Aorta (tissue), 5 donors: ENCODE data around the gene LIMCH1. TPM values are rescaled to one million over a fixed set of nuclear protein-coding genes. Genes with fewer than 3 reads are reported as not detected.

Experiments used
- ATAC-seq: fragments of 200-7000 bp; cut with Tn5 transposase; one replicate; pipeline ENCODE4 v1.9.1; 2022; ENCODE audit warnings: moderate library complexity; ENCODE audit not compliant: low FRiP score
- DNase-seq, 2 donors: peaks; one replicate each; pipeline ENCODE4 v3.0.0-alpha.2; 2020
- H3K27ac ChIP-seq, 2 donors: one replicate each; pipeline ENCODE4 v1.5.1; 2013; ENCODE audit warnings: low read length in 2 of 2, mild to moderate bottlenecking in 2 of 2, moderate library complexity in 2 of 2, control low read depth in 1 of 2, inconsistent platforms in 1 of 2, low read depth in 1 of 2
- H3K27me3 ChIP-seq, 2 donors: one replicate each; pipeline ENCODE4 v1.6.1; 2013; ENCODE audit warnings: control low read depth in 1 of 2, low read length in 1 of 2, mild to moderate bottlenecking in 1 of 2, moderate library complexity in 1 of 2; ENCODE audit not compliant: insufficient read depth in 2 of 2, control insufficient read depth in 1 of 2
- H3K36me3 ChIP-seq, 2 donors: one replicate each; pipeline ENCODE4 v1.6.1; 2013; ENCODE audit warnings: control low read depth in 1 of 2, low read length in 1 of 2, mild to moderate bottlenecking in 1 of 2; ENCODE audit not compliant: insufficient read depth in 2 of 2, control insufficient read depth in 1 of 2
- H3K4me1 ChIP-seq, 2 donors: one replicate each; pipeline ENCODE4 v1.6.1; 2013; ENCODE audit warnings: low read length in 2 of 2, control low read depth in 1 of 2, mild to moderate bottlenecking in 1 of 2, moderate library complexity in 1 of 2; ENCODE audit not compliant: insufficient read depth in 2 of 2, control insufficient read depth in 1 of 2
- H3K4me3 ChIP-seq, 2 donors: one replicate each; pipeline ENCODE4 v1.5.1; 2013; ENCODE audit warnings: low read length in 2 of 2, control low read depth in 1 of 2, mild to moderate bottlenecking in 1 of 2
- H3K9me3 ChIP-seq: one replicate; pipeline ENCODE4 v1.6.1; 2013; ENCODE audit warnings: mild to moderate bottlenecking, low read length; ENCODE audit not compliant: control insufficient read depth
- WGBS, 2 donors: extraction: QIAGEN DNeasy Blood & Tissue Kit; methylation state at CpG; one replicate each; pipeline ENCODE4 v1.1.7; 2013; 5-methylcytosine and 5-hydroxymethylcytosine counted together
- intact Hi-C, 2 donors: fragments of 100-400 bp; cut with DNase I; formaldehyde crosslinking; loops; one replicate each; pipeline versions ENCODE4 v1.14.2 to v1.15.0; 2022
- polyA plus RNA-seq, 2 donors: library from polyadenylated mRNA; stranded (reverse); fragments of 200-250 nt; gene quantifications; one replicate each; pipeline ENCODE4 v1.2.3, GENCODE V29; 2013
- total RNA-seq, 2 donors: library from RNA; stranded (reverse); fragmentation: NEBNext Ultra II Directional; extraction: Animal tissue kit (Norgen Biotek cat#: 25700); gene quantifications; one replicate each; pipeline ENCODE4 v1.2.1, GENCODE V29; 2021
- donor health status: healthy with polysubstance abuse.
- donor health status: Bipolar disorder and iron deficiency.
- donor health status: DM: no; HTN: no; CAD: no.
- donor health status: DM: no; HTN: no; CAD: no.
- donor health status: DM: yes; HTN: yes; CAD: no.

Gene LIMCH1
- total and polyA plus RNA-seq, 4 donors, result 31.7 to 191 (median 109) TPM

GRCh38 chr4:41655177-41655576 lies 117.2 kb downstream of the LIMCH1 start:
- H3K9me3 ChIP-seq, result no peaks in the 10 kb centered on the region
- intact Hi-C loops, result loop anchor here in 1 of 2 donors (5.0 kb wide), 1 partner anchor 313 kb away; no protein-coding TSS in a partner anchor
- peaks cover 0 to 2% of the 10 kb centered on the region in 2 donors for H3K4me1 ChIP-seq
- peaks cover 5% of the 10 kb centered on the region in 2 donors for H3K36me3 ChIP-seq
- H3K4me3 ChIP-seq, result no peak overlapping the region
- DNase-seq, result no peak
- no peak for ATAC-seq
- H3K27ac ChIP-seq, result no peak overlapping the region
- no peaks in the 10 kb centered on the region for H3K27me3 ChIP-seq
- 55 to 63% methylated on average over 3 of the region's 3 CpGs for WGBS, 2 donors

- no peak overlapping the region for H3K4me3 ChIP-seq
- H3K9me3 ChIP-seq, result no peaks in the 10 kb centered on the region
- no peak overlapping the region for H3K27ac ChIP-seq
- peaks cover 0 to 2% of the 10 kb centered on the region in 2 donors for H3K4me1 ChIP-seq
- peaks cover 2 to 5% of the 10 kb centered on the region in 2 donors for H3K36me3 ChIP-seq
- DNase-seq (no peak), ATAC-seq (no peak)
- intact Hi-C loops, result loop anchor here in 1 of 2 donors (5.0 kb wide), 1 partner anchor 314 kb away; no protein-coding TSS in a partner anchor
- no peaks in the 10 kb centered on the region for H3K27me3 ChIP-seq
- WGBS, 2 donors, result 30 to 31% methylated on average over 3 of the region's 3 CpGs
Measured at GRCh38 chr4:41656106-41656505, 118.1 kb downstream of the LIMCH1 start.

DNA sequence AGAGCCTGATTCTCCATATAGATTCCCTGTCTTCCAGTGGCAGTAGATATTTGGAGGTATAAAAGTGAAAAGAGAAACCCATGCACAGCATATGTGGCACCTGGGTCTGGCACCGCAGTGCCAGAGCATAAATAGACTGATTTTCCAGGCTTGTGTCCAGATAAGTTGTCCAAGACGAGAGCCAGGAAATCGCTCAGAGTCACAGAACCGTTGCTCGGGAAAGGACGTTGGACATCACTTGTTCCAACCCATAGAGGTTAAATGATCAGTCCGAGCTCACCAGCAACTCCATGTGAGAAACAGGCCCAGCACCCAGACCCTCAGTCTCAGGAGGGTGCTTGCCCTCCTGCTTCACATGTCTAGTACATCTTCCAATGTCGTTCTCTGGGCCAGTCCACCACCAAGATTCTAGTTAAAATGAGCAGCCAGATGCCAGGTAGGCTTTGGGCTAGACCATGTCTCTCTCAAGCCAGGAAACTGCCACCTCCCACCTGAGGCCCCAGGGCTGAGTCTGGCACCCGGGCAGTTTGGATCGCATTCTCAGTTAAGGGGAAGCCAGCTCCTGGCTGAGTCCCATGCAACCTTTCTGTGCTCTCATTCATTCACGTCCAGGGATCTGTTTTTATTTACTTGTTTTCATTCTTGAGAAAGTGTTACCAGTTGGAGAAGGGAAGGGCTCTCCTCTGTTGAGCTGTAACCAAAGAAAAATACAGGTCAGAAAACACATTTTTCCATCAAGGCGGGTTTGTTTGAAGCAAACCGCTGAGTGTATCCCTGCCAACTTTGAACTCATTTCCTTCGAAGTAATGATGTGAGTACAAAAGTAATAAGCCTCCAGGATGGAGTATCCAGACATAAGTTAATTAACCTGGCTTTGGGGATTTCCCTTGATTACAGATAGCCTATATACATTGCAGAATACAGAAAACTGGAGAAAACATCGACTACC lies 118.9 kb downstream of the LIMCH1 start:
- Histone ChIP-seq H3K9me3 (no peaks in the 10 kb centered on the region), H3K4me1 (peaks cover 0 to 2% of the 10 kb centered on the region in 2 donors), H3K27me3 (no peaks in the 10 kb centered on the region), H3K36me3 (peaks cover 2 to 5% of the 10 kb centered on the region in 2 donors), H3K27ac (peak overlapping the region; percentile 73 to 76), H3K4me3 (no peak overlapping the region)
- intact Hi-C loops, result loop anchor here in 1 of 2 donors (5.0 kb wide), 1 partner anchor 315 kb away; no protein-coding TSS in a partner anchor
- ATAC-seq (peak; percentile 59), DNase-seq (no peak)
- 21% methylated on average over 15 of the region's 15 CpGs for WGBS, 2 donors

GRCh38 chr4:41657561-41657960 lies 119.6 kb downstream of the LIMCH1 start:
- intact Hi-C loops, result loop anchor here in 1 of 2 donors (5.0 kb wide), 1 partner anchor 315 kb away; no protein-coding TSS in a partner anchor
- no peak for DNase-seq
- H3K27me3 ChIP-seq, result no peaks in the 10 kb centered on the region
- ATAC-seq, result no peak
- H3K4me1 ChIP-seq, result peaks cover 0 to 2% of the 10 kb centered on the region in 2 donors
- no peak overlapping the region for H3K4me3 ChIP-seq
- H3K9me3 ChIP-seq, result no peaks in the 10 kb centered on the region
- H3K36me3 ChIP-seq, result peaks cover 2 to 5% of the 10 kb centered on the region in 2 donors
- H3K27ac ChIP-seq, result no peak overlapping the region
- WGBS, 2 donors, result 63 to 69% methylated on average over 4 of the region's 4 CpGs

- WGBS, 2 donors, result 44 to 65% methylated on average over 4 of the region's 4 CpGs
- Histone ChIP-seq H3K9me3 (no peaks in the 10 kb centered on the region), H3K27ac (no peak overlapping the region), H3K27me3 (no peaks in the 10 kb centered on the region), H3K4me1 (peaks cover 0 to 2% of the 10 kb centered on the region in 2 donors), H3K4me3 (no peak overlapping the region), H3K36me3 (peaks cover 2 to 8% of the 10 kb centered on the region in 2 donors)
- ATAC-seq, result no peak
- DNase-seq, result no peak
- intact Hi-C loops, result loop anchor here in 1 of 2 donors (5.0 kb wide), 1 partner anchor 316 kb away; no protein-coding TSS in a partner anchor
Measured at GRCh38 chr4:41658163-41658562, 120.2 kb downstream of the LIMCH1 start.

DNA sequence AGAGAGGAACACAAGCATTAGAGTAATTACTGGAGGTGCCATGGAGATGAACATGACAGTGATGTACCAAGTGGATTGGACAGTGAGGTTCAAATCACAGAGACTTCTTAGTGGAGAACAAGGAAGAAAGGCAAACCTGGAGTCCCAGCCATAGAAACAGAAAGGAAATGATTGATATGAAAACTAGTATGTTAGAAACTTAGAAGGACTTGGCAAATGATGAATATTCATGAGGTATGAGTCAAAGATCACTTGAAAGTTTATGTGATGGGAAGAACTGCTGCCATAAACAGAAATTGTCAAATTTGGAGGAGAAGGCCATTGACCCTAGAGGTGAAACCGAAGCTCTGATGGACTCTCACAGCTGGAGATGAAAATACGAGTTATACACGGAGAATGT lies 122.4 kb downstream of the LIMCH1 start:
- intact Hi-C loops, result loop anchor here in 1 of 2 donors (5.0 kb wide), 1 partner anchor 378 kb away; no protein-coding TSS in a partner anchor
- no peak for DNase-seq
- Histone ChIP-seq H3K27me3 (no peaks in the 10 kb centered on the region), H3K36me3 (peaks cover 2 to 5% of the 10 kb centered on the region in 2 donors), H3K4me3 (no peak overlapping the region), H3K27ac (no peak overlapping the region), H3K4me1 (peaks cover 0 to 2% of the 10 kb centered on the region in 2 donors), H3K9me3 (no peaks in the 10 kb centered on the region)
- 93 to 95% methylated on average over 3 of the region's 3 CpGs for WGBS, 2 donors
- no peak for ATAC-seq

DNA sequence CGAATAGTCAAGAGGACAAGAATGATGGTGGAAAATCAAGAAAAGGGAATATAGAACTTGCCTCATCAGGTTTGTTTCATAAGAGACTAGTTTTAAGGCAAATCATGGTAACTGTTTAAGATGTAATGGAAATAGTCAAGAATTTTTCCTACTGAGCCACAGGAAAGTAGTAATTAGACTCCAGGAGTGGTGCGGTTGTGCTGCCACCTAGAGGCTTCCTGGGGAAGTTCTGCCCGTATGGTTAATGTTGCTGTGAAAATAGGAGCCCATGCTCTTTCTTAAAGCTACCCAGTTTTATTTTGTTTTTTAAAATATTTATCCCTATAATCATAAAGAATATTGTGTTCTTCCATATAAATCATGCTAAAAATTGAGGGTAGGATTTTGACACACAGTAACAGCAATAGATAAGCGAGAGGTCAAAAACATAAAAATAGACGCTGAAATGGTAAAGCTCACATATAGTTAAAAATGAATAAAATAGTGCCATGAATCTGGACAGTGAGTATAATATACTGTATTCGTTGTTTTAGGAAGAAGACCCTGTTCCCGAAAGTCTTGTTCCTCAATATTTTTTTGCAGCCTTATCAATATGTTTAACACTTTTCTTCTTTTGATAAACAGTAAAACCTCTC lies 123.6 kb downstream of the LIMCH1 start:
- peaks cover 2 to 8% of the 10 kb centered on the region in 2 donors for H3K36me3 ChIP-seq
- no peaks in the 10 kb centered on the region for H3K27me3 ChIP-seq
- ATAC-seq (peak; percentile 84), DNase-seq (peak; percentile 60 to 86)
- H3K27ac ChIP-seq, result no peak overlapping the region
- H3K9me3 ChIP-seq, result no peaks in the 10 kb centered on the region
- WGBS, 2 donors, result 53% methylated on average over 7 of the region's 7 CpGs
- intact Hi-C loops, result loop anchor here (1.0 to 5.0 kb wide), 3 partner anchors 321 to 380 kb away; no protein-coding TSS in a partner anchor
- peaks cover 0 to 2% of the 10 kb centered on the region in 2 donors for H3K4me1 ChIP-seq
- H3K4me3 ChIP-seq, result no peak overlapping the region

DNA sequence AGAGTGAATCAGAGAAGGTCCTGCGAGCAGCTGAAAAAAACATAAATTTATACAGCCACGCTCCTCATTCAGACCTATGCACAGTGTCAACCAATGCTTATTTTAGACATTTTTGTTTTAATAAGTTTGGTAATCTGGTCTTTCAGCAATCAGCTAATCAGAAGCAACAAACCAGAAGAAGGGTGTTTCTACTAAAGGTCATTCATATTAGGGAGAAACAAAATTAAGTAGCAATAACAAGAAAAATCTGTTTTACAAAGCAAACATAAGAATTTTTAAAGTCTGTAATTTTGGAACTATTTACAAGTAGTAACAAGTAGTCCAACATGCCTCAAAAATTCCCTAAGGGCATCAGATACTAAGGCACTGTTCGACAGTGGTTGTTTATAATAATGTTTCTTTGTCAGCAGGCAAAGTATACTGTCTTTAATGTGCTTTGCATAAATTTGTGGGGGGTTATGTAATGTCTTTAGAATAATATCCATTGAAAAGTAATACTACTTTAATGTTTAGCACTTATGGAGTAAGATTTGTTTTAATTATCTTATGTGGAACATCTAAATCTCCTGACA lies 127.8 kb downstream of the LIMCH1 start:
- Histone ChIP-seq H3K4me1 (no peaks in the 10 kb centered on the region), H3K4me3 (no peak overlapping the region), H3K36me3 (peaks cover 2 to 15% of the 10 kb centered on the region in 2 donors), H3K27me3 (no peaks in the 10 kb centered on the region), H3K27ac (no peak overlapping the region), H3K9me3 (no peaks in the 10 kb centered on the region)
- no peak for ATAC-seq
- no peak for DNase-seq
- 63 to 66% methylated on average over 3 of the region's 3 CpGs for WGBS, 2 donors
- intact Hi-C loops, result no loop called here
